HTERT RPE-1 (cell line): ENCODE results near the gene SLC6A7.
"Not testable (repeated sequence)": the region's sequence is repeated elsewhere in the genome, so short reads cannot be mapped to it uniquely, and the experiment has no call there.

ENCODE experiments used
- in situ Hi-C: fragments of 300-500 bp; cut with MboI; formaldehyde crosslinking; loops from 4 replicates; pipeline ENCODE4 v1.14.3; 2020; ENCODE audit warnings: low sequenced_read_pairs

Gene SLC6A7

GRCh38 chr5:150238646-150239045 lies 48.8 kb downstream of the SLC6A7 start:
- in situ Hi-C loops: no loop called here

- in situ Hi-C loops: no loop called here
Observed at GRCh38 chr5:150239099-150239793, 49.4 kb downstream of the SLC6A7 start.

DNA sequence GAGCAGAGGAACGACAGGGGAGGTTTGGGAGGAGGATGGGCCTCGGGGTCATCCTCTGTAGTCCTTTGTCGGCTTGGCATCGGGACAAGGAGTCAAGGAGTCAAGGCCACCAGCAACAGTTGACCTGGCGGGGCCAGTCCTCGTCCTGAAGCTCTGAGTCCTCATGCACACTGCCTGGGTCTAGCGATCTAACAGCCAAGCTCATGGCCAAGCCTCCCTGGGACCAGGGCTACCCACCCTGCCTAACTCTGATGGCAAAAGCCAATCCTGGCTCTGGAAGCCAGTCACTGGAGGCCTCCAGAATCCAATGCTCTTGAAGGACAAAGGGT lies 49.9 kb downstream of the SLC6A7 start:
- in situ Hi-C loops: no loop called here

DNA sequence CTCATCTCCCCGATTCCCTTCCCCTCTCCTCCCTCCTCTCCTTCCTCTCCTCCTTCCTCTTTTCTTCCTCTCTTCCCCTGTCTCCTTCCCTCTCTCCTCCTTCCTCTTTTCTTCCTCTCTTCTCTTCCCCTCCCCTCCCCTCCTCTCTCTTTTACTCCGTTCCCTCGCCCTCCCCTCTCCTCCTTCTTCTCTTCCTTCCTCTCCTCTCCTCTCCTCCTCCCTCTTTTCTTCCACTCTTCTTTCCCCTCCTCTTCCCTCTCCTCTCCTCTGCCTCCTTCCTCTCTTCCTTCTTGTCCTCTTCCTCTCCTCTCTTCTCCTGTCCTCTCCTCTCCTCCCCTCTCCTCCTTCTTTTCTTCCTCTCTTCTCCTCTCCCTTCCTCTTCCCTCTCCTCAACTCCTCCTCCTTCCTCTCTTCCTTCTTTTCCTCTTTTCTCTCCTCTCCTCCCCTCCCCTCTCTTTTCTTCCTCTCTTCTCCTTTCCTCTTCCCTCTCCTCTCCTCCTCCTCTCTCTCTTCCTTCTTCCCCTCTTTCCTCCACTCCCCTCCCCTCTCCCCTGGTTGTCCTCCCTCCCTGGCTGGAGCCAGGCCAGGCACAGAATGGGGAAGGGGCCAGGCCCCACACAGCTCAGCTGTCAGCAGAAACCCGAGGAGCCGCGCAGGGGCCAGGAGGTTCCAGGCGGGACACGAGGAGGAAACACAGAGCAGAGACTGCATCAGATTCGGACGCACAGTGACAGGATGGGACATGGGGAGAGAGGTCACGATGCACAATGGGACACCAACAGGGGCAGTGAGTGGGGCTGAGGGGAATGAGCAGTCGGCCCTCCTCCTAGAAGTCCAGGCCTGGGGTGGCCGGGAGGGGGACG lies 51.7 kb downstream of the SLC6A7 start:
- in situ Hi-C loops: no loop called here

GRCh38 chr5:150242251-150242894 lies 52.5 kb downstream of the SLC6A7 start:
- in situ Hi-C loops: no loop called here

- in situ Hi-C loops: no loop called here
Observed at GRCh38 chr5:150243590-150243989, 53.7 kb downstream of the SLC6A7 start.

DNA sequence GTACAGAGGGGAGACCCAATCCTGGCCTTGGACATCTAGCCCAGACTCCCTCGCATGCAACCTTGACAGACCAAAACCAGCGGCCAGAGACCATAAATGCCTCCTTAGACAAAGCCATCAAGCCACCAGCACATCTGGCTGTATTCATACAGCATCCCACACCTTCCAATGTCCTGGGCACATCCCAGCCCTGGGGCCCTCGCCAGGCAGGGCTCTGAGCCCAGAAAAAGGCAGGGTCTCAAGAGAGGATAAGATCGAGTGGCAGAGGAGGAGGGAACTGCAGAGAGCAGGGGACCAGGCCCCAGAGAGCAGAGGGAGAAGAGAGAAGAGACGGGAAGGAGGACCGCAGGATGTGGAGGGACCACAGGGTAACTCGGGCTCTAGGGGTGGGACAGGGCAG lies 54.3 kb downstream of the SLC6A7 start:
- in situ Hi-C loops: no loop called here

DNA sequence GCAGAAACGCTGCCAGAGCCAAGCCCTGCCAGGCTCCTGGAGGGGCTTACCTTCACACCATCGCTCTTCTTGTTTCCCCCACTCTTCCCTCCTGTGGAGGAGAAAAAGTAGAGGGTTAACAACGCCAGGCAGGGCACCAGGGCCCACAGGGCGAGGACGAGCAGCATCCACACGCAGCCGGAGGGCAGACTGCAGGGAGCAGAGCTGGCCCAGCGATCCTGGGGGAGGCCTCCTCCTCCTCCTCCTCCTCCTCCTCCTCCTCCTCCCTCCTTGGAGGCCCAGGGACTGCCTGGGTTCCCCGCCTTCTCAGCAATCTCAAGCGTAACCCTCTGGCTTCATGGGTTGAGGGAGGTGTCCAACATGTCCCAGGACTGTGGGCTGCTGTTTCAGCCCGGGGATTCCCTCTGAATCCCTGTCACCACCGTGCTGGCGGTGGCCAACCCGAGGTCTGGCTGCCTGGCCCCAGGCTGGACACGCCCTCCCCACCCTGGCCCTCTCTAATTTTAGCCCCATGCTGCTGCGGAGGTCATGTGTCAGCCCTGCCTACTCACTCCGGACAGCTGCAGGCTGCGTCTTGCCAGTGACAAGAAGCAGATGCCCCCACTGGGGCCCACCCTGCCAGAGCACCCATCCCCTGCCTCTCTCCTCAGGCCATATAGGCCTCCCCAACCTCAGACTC lies 55.4 kb downstream of the SLC6A7 start:
- in situ Hi-C loops: no loop called here

DNA sequence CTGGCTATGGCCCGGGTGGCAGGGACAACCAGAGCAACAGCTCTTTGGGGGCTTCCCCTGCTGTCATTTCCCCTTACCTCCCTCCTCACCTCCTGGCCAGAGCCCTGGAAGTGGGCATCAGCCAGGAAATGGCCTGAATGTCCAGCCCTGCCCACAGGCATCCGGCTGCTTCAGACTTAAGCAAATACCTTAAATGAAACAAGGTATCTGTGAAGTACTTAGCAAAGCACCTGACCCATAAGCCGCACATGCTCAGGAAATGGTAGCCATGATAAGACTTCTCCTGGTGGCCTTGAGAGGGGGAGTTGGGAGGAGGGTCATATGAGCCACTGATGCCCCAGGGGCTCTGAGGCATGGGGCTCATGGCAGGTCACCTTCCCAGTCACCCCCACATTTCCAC lies 55.9 kb downstream of the SLC6A7 start:
- in situ Hi-C loops: no loop called here

- in situ Hi-C loops: no loop called here
Observed at GRCh38 chr5:150246429-150246828, 56.6 kb downstream of the SLC6A7 start.

DNA sequence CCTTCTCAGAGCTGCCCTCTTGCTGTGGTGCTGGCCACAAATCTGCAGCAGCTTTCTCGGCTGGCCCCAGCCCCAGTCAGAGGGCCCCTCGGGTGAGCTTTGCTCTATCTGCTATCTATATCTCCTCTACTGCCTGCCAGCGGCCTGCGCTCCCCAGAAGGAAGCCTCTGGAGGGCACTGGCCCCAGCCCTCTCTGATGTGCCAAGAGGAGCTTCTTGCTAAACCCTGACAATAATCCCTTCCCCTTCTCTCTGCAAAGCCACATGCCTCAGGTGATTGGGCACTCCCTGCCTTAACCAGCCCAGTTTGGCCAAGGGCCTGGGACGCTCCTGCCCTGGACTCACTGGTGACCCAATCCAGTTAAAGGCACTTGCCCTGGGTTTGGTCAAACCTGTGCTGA lies 57.0 kb downstream of the SLC6A7 start:
- in situ Hi-C loops: no loop called here

DNA sequence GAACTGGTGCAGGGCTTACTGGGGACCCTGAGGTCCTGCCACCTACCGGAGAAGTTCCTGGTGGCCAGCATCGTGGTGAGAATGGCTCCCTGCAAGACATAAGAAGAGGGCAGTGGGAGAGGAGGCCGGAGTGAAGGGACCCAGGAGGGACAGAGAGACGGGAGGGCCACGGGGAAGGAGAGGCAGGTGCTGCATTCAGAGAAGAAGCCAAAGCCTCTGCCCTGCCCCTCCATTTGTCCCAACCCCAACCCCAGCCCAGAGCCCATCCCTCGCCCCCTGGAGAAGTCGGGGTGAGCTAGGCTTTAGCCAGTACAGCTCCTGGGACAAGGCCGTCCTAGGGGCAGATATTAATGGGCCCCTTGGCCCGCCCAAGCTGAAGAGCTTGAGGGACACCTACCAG lies 57.9 kb downstream of the SLC6A7 start:
- in situ Hi-C loops: no loop called here

GRCh38 chr5:150248493-150248892 lies 58.6 kb downstream of the SLC6A7 start:
- in situ Hi-C loops: not testable (repeated sequence)

DNA sequence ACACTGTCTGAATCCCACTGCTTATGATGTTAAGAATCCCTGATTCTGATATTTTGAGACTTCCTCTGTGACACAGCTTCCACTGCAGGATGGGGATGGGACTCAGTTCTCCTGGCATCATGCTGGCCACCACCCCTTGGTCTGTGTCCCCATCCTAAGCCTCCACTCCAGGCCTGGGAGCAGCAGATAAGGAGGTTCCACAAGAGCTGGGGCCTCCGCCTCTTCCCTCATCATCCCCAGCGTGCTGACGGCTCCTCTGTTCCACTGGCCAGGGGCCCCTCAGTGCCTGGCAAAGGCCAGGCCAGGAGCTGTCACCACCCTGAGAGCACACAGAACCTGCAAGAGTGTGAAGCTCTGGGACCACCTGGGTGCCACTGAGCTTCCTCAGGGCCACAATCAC lies 59.1 kb downstream of the SLC6A7 start:
- in situ Hi-C loops: no loop called here

GRCh38 chr5:150249744-150250143 lies 59.9 kb downstream of the SLC6A7 start:
- in situ Hi-C loops: no loop called here

- in situ Hi-C loops: no loop called here
Observed at GRCh38 chr5:150251504-150251903, 61.6 kb downstream of the SLC6A7 start.

GRCh38 chr5:150252489-150252888 lies 62.6 kb downstream of the SLC6A7 start:
- in situ Hi-C loops: no loop called here

- in situ Hi-C loops: no loop called here
Observed at GRCh38 chr5:150253416-150254208, 63.8 kb downstream of the SLC6A7 start.

- in situ Hi-C loops: no loop called here
Observed at GRCh38 chr5:150254363-150254762, 64.5 kb downstream of the SLC6A7 start.

DNA sequence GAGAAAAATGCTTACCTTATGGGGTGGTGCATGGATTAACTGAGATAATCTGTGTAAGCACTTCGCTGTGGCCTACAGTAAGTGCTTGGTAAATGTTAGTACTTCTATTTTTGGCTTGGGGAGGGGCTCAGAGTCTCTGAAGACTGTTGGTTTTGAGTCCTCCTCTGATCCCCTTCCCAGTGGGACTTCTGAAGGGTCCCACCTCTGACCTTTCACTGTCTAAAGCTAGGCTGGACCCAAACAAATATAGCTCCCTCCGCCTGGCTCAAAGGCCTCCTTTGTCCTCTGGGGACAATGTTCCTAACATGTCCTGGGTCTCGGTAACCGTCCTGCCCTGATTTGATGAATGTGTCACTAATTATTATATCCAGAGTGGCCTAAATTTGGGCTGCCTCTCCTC lies 64.9 kb downstream of the SLC6A7 start:
- in situ Hi-C loops: no loop called here
